NCI-H2196 treated with DMSO at 0.1 percent for 48 hours (cell line): ENCODE measurements around the gene FBXO48.

Experiments
- DNase-seq: peaks from one replicate; lab custom pipeline; 2025; ENCODE audit not compliant: unreplicated experiment; lab: John Stamatoyannopoulos, UW

The FBXO48 gene

GRCh38 chr2:68414876-68415275, 52.2 kb downstream of the FBXO48 start:
- DNase-seq: no peak

GRCh38 chr2:68414452-68414851, 52.6 kb downstream of the FBXO48 start:
- DNase-seq: no peak

DNA sequence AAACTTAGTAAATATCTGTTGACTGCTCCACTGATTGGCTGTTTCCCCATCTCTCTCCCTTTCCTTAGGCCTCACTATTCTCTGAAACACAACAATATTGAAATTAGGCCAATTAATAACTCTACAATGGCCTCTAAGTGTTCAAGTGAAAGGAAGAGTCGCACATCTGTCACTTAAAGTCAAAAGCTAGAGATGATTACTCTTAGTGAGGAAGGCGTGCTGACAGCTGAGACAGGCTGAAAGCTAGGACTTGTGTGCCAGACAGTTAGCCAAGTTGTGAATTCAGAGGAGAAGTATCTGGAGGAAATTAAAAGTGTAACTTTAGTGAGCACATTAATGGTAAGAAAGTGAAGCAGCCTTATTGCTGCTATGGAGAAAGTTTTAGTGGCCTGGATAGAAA, 53.6 kb downstream of the FBXO48 start:
- no peak for DNase-seq

- no peak for DNase-seq
Measured at GRCh38 chr2:68412127-68412819, 54.8 kb downstream of the FBXO48 start.

- no peak for DNase-seq
Measured at GRCh38 chr2:68411397-68412126, 55.5 kb downstream of the FBXO48 start.
